ENCODE data around the gene EZH1.

The EZH1 gene

DNA sequence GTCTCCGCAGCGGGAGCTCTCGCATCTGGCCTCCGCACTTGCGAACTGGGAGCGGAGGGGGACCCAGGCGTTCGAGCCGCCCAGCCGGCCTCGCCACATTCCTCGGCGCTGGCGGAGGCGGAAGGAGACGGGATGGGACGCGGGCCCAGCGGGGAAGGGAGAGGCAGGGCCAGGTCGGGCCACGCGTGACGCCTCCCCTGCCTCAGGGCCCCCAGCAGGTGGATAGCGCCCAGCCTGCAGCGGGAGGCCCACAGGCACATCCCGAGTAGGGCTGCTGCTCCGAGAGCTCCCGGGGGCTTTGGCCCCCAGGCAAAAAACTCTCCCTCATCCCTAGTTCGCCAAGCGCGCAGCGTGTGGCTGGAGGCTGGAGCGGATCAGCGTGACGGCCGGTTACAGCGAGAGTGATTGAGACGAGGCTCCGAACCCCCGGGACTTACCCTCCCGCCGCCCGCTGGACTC is 68.8 kb downstream of the EZH1 start:
- ChIA-PET POLR2A (interaction anchor here (1.2 kb wide), 1 partner anchor 16 kb away, joined by 3 read pairs; the partner anchor contains the start of gene TUBG2), CTCF (no interaction called here)
- Histone ChIP-seq H3K4me1 (ENCODE audit: control extremely low read depth in 1 of 4, control insufficient read depth in 4 of 4, insufficient read depth in 4 of 4, low read length in 3 of 4) (peaks cover 2 to 78% (median 67%) of the 10 kb centered on the region in 4 experiments), H3K36me3 (ENCODE audit: control insufficient read depth in 4 of 4, insufficient read depth in 4 of 4, low read length in 3 of 4) (no peaks in the 10 kb centered on the region), H3K27ac (ENCODE audit: insufficient read depth in 1 of 2, low read depth in 1 of 2, low read length in 2 of 2, poor library complexity in 1 of 2, severe bottlenecking in 2 of 2) (no peak overlapping the region), H3K9me3 (ENCODE audit: control extremely low read depth in 1 of 5, control insufficient read depth in 4 of 5, insufficient read depth in 2 of 5, low read depth in 1 of 5, low read length in 4 of 5) (no peaks in the 10 kb centered on the region), H3K27me3 (replicated peaks in 2 of 5; ENCODE audit: control insufficient read depth in 4 of 5, insufficient read depth in 5 of 5, low read length in 4 of 5) (peaks cover 5 to 62% (median 38%) of the 10 kb centered on the region in 5 experiments), H3K4me3 (ENCODE audit: control insufficient read depth in 1 of 7, extremely low read depth in 1 of 7, insufficient read depth in 4 of 7, low read depth in 2 of 7, low read length in 6 of 7) (peak overlapping the region; percentile 23 to 85 (median 71))
- peak in 1 of 3 donors; percentile 37 for DNase-seq
- WGBS (ENCODE audit: insufficient coverage): under 1% methylated on average over 40 of the region's 43 CpGs

DNA sequence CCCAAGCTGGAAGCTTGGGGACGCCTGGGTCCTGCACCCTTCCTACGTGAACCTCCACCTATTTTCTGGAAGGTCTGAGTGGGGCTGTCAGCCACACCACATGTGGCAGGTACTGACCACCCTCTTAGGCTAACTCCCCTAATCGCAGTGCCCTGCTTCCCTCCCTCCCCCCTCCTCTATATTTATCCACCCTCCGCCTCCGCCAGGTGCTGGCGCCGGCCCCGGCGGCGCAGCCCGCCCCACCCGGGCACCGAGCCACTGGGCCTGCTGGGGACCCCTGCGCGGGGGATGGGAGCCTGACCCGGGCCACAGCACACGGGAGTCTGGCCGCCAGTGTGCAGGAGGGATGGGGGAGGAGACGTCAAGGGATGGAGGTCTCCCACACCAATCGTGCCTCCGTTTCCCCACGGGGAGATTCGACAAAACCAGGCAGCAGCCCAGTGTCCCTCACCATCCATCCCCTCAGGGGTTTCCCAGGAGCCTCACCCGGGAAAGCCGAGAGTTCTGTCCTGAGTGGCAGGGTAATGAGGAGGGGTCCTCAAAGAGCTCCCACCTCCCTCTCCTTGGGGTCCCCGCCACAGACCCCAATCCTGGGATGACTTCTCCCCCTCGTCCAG is 69.4 kb downstream of the EZH1 start:
- H3K4me3 ChIP-seq (ENCODE audit: control insufficient read depth in 1 of 7, extremely low read depth in 1 of 7, insufficient read depth in 4 of 7, low read depth in 2 of 7, low read length in 6 of 7): peak overlapping the region in 6 of 7 experiments; percentile 38 to 85 (median 71)
- peaks cover 5 to 65% (median 40%) of the 10 kb centered on the region in 5 experiments for H3K27me3 ChIP-seq (replicated peaks in 2 of 5; ENCODE audit: control insufficient read depth in 4 of 5, insufficient read depth in 5 of 5, low read length in 4 of 5)
- H3K9me3 ChIP-seq (ENCODE audit: control extremely low read depth in 1 of 5, control insufficient read depth in 4 of 5, insufficient read depth in 2 of 5, low read depth in 1 of 5, low read length in 4 of 5): no peaks in the 10 kb centered on the region
- CTCF ChIA-PET: no interaction called here
- POLR2A ChIA-PET: no interaction called here
- peaks cover 2 to 80% (median 69%) of the 10 kb centered on the region in 4 experiments for H3K4me1 ChIP-seq (ENCODE audit: control extremely low read depth in 1 of 4, control insufficient read depth in 4 of 4, insufficient read depth in 4 of 4, low read length in 3 of 4)
- DNase-seq: peak in 1 of 3 donors; percentile 15
- no peaks in the 10 kb centered on the region for H3K36me3 ChIP-seq (ENCODE audit: control insufficient read depth in 4 of 4, insufficient read depth in 4 of 4, low read length in 3 of 4)
- 10% methylated on average over 6 of the region's 27 CpGs for WGBS (ENCODE audit: insufficient coverage)
- H3K27ac ChIP-seq (ENCODE audit: insufficient read depth in 1 of 2, low read depth in 1 of 2, low read length in 2 of 2, poor library complexity in 1 of 2, severe bottlenecking in 2 of 2): no peak overlapping the region

DNA sequence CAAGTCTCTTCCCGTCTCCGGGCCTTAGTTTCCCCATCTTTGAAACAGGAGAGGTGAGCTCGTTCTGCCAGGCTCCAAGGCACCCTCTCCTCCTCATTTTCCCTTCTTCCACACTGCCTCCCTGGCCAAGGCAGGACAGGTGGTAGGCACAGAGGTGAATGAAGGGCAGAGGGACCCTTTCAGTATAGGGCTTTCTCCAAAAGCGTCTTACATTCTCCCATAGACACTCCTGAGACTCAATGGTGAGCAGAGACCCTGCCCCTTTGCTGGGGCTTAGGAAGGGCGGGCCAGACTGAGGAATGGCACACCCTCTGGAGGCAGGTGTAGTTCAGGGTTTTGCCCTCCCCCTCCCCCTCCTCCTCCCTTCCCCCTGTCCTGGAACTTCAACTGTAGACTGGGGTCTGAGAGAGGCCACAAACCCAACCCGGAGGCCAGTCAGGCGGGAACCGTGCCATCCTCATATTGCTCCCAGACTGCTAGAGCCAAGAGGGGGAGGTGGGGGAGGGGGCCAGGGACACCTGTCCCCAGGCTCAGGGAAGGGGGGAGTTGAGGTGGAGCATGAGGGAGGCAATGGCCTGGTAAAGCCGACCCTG is 70.0 kb downstream of the EZH1 start:
- 28% methylated on average over 4 of the region's 9 CpGs for WGBS (ENCODE audit: insufficient coverage)
- peak in 1 of 3 donors; percentile 13 for DNase-seq
- ChIA-PET CTCF (interaction anchor here (1.2 to 2.3 kb wide), 3 partner anchors 8 to 13 kb away, joined by 4 to 7 read pairs (median 5); no protein-coding TSS in a partner anchor), POLR2A (interaction anchor here (1.6 kb wide), 2 partner anchors 8 to 66 kb away, joined by 4 to 5 read pairs; partner anchors contain the start of genes RETREG3 and TUBG1)
- peak overlapping the region in 3 of 7 experiments; percentile 24 to 64 (median 26) for H3K4me3 ChIP-seq (ENCODE audit: control insufficient read depth in 1 of 7, extremely low read depth in 1 of 7, insufficient read depth in 4 of 7, low read depth in 2 of 7, low read length in 6 of 7)
- no peaks in the 10 kb centered on the region for H3K9me3 ChIP-seq (ENCODE audit: control extremely low read depth in 1 of 5, control insufficient read depth in 4 of 5, insufficient read depth in 2 of 5, low read depth in 1 of 5, low read length in 4 of 5)
- H3K36me3 ChIP-seq (ENCODE audit: control insufficient read depth in 4 of 4, insufficient read depth in 4 of 4, low read length in 3 of 4): no peaks in the 10 kb centered on the region
- peaks cover 5 to 65% (median 38%) of the 10 kb centered on the region in 5 experiments for H3K27me3 ChIP-seq (replicated peaks in 2 of 5; ENCODE audit: control insufficient read depth in 4 of 5, insufficient read depth in 5 of 5, low read length in 4 of 5)
- H3K4me1 ChIP-seq (ENCODE audit: control extremely low read depth in 1 of 4, control insufficient read depth in 4 of 4, insufficient read depth in 4 of 4, low read length in 3 of 4): peaks cover 2 to 77% (median 67%) of the 10 kb centered on the region in 4 experiments
- no peak overlapping the region for H3K27ac ChIP-seq (ENCODE audit: insufficient read depth in 1 of 2, low read depth in 1 of 2, low read length in 2 of 2, poor library complexity in 1 of 2, severe bottlenecking in 2 of 2)

DNA sequence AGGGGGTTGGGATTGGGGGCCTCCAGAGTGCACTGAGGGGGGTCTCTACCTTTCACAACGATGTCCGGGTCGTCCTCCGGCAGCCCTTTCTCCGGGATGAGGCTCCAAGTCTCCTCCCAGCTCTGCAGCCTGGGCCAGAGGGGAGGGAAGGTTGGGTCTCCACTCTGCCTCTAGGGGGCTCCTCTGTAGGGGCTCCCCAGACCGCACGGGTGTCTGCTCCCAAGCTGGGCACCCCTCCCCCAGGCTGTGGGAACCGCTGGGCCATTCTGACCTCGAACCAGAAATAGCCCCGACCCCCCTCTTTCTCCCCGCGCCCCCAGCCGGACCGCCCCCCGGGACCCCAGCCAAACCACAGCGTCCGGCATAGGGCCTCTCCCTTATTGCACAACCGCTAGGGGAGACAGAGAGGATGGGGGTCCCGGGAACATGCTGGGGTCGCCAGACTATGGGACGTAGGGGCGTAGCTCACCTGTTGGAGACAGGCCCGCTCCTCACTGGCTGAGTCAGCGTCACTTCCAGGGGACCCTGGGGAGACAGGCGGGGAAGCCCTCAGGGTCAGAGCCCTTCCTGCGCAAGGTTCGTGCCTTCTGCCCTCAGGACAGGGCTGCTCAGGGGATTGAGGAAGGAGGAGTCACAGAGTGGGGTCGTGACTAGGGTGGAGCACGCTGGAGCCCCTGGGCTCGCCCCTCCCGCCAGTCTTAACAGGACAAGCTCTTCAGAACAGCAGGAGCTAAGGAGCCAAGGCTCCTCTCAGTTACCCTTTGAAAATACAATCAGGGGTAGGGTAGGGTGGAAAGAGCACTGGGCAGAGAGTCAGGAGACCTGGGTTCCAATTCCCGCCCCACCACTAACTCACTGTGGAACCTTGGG is 70.7 kb downstream of the EZH1 start:
- Histone ChIP-seq H3K27ac (ENCODE audit: insufficient read depth in 1 of 2, low read depth in 1 of 2, low read length in 2 of 2, poor library complexity in 1 of 2, severe bottlenecking in 2 of 2) (no peak overlapping the region), H3K36me3 (ENCODE audit: control insufficient read depth in 4 of 4, insufficient read depth in 4 of 4, low read length in 3 of 4) (peaks cover 0 to under 1% (median 0%) of the 10 kb centered on the region in 4 experiments), H3K9me3 (ENCODE audit: control extremely low read depth in 1 of 5, control insufficient read depth in 4 of 5, insufficient read depth in 2 of 5, low read depth in 1 of 5, low read length in 4 of 5) (no peaks in the 10 kb centered on the region), H3K4me3 (ENCODE audit: control insufficient read depth in 1 of 7, extremely low read depth in 1 of 7, insufficient read depth in 4 of 7, low read depth in 2 of 7, low read length in 6 of 7) (peak overlapping the region in 5 of 7 experiments; percentile 32 to 64 (median 44)), H3K27me3 (replicated peaks in 2 of 5; ENCODE audit: control insufficient read depth in 4 of 5, insufficient read depth in 5 of 5, low read length in 4 of 5) (peaks cover 5 to 72% (median 43%) of the 10 kb centered on the region in 5 experiments), H3K4me1 (ENCODE audit: control extremely low read depth in 1 of 4, control insufficient read depth in 4 of 4, insufficient read depth in 4 of 4, low read length in 3 of 4) (peaks cover 2 to 70% (median 63%) of the 10 kb centered on the region in 4 experiments)
- DNase-seq: peak in 2 of 3 donors; percentile 76 to 78
- WGBS (ENCODE audit: insufficient coverage): 4% methylated on average over 12 of the region's 32 CpGs
- ChIA-PET CTCF (interaction anchor here (1.2 to 2.3 kb wide), 4 partner anchors 9 to 19 kb away, joined by 4 to 7 read pairs (median 4); no protein-coding TSS in a partner anchor), POLR2A (interaction anchor here (0.5 to 1.6 kb wide), 4 partner anchors 9 to 205 kb away, joined by 3 to 5 read pairs (median 4); partner anchors contain the start of genes RETREG3 and TUBG1)

DNA sequence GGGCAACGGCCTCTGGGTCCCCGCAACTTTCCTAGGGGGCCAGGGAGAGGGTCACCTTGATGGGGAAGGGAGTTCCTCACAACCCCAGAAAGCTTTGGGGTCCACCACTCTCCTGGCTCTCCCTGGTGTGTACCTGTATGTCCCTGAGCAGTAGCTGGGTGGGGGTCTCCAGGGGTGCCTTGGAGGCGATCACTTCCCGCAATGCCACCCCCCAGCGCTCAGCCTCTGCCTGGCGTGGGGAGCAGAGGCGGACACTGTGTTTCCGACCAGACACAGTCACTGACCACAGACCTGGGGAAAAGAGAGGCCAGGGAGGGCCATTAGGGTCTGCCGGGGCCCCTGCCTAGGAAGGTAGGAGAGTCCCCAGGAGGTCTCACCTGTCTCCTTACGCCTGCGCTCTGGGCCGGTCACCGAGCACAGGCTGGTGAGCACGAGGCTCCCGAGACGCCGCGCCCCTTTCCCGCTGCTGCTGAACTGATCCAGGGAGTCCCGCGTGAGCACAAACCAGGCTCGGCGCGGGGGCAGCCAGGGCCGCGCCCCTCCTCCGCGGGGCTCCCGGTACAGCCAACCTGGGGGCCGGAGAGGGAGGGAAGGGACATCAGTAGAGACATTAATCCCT is 71.5 kb downstream of the EZH1 start:
- no peak overlapping the region for H3K27ac ChIP-seq (ENCODE audit: insufficient read depth in 1 of 2, low read depth in 1 of 2, low read length in 2 of 2, poor library complexity in 1 of 2, severe bottlenecking in 2 of 2)
- CTCF ChIA-PET: interaction anchor here (0.5 to 2.3 kb wide), 4 partner anchors 10 to 56 kb away, joined by 3 to 7 read pairs (median 4); no protein-coding TSS in a partner anchor
- H3K27me3 ChIP-seq (replicated peaks in 2 of 5; ENCODE audit: control insufficient read depth in 4 of 5, insufficient read depth in 5 of 5, low read length in 4 of 5): peaks cover 5 to 77% (median 45%) of the 10 kb centered on the region in 5 experiments
- no peak for DNase-seq
- no peaks in the 10 kb centered on the region for H3K9me3 ChIP-seq (ENCODE audit: control extremely low read depth in 1 of 5, control insufficient read depth in 4 of 5, insufficient read depth in 2 of 5, low read depth in 1 of 5, low read length in 4 of 5)
- peak overlapping the region in 5 of 7 experiments; percentile 8 to 64 (median 44) for H3K4me3 ChIP-seq (ENCODE audit: control insufficient read depth in 1 of 7, extremely low read depth in 1 of 7, insufficient read depth in 4 of 7, low read depth in 2 of 7, low read length in 6 of 7)
- H3K4me1 ChIP-seq (ENCODE audit: control extremely low read depth in 1 of 4, control insufficient read depth in 4 of 4, insufficient read depth in 4 of 4, low read length in 3 of 4): peaks cover 0 to 65% (median 59%) of the 10 kb centered on the region in 4 experiments
- H3K36me3 ChIP-seq (ENCODE audit: control insufficient read depth in 4 of 4, insufficient read depth in 4 of 4, low read length in 3 of 4): peaks cover 0 to 2% (median 0%) of the 10 kb centered on the region in 4 experiments
- POLR2A ChIA-PET: interaction anchor here (0.5 to 1.6 kb wide), 4 partner anchors 10 to 205 kb away, joined by 3 to 5 read pairs (median 4); partner anchors contain the start of genes RETREG3 and TUBG1
- 39% methylated on average over 28 of the region's 30 CpGs for WGBS (ENCODE audit: insufficient coverage)

DNA sequence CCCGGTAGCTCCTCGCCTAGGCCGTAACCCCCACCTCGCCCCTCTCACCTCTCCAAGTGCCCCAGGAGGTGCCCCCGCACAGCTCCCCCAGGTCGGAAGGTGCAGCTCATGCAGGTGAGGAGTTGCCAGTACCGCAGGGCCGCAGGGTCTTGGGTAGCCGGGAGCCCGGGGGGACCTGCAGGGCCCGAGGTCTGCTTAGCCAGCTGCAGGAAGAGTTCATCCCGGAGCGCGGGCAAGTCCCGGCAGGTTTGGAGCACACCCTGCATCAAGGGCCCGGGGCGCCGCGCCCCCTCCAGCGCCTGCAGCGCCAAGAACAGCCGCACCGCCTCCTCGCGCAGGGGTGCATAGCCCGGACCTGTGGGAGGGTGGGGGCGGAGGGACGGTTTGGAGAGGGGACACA is 72.8 kb downstream of the EZH1 start:
- no peak for DNase-seq
- ChIA-PET POLR2A (no interaction called here), CTCF (interaction anchor here (1.5 to 1.7 kb wide), 3 partner anchors 7 to 21 kb away, joined by 3 to 7 read pairs (median 3); no protein-coding TSS in a partner anchor)
- Histone ChIP-seq H3K27me3 (replicated peaks in 2 of 5; ENCODE audit: control insufficient read depth in 4 of 5, insufficient read depth in 5 of 5, low read length in 4 of 5) (peaks cover 5 to 77% (median 45%) of the 10 kb centered on the region in 5 experiments), H3K4me3 (ENCODE audit: control insufficient read depth in 1 of 7, extremely low read depth in 1 of 7, insufficient read depth in 4 of 7, low read depth in 2 of 7, low read length in 6 of 7) (no peak overlapping the region), H3K4me1 (ENCODE audit: control extremely low read depth in 1 of 4, control insufficient read depth in 4 of 4, insufficient read depth in 4 of 4, low read length in 3 of 4) (peaks cover 0 to 55% (median 49%) of the 10 kb centered on the region in 4 experiments), H3K9me3 (ENCODE audit: control extremely low read depth in 1 of 5, control insufficient read depth in 4 of 5, insufficient read depth in 2 of 5, low read depth in 1 of 5, low read length in 4 of 5) (no peaks in the 10 kb centered on the region), H3K36me3 (ENCODE audit: control insufficient read depth in 4 of 4, insufficient read depth in 4 of 4, low read length in 3 of 4) (peaks cover 0 to 2% (median under 1%) of the 10 kb centered on the region in 4 experiments), H3K27ac (ENCODE audit: insufficient read depth in 1 of 2, low read depth in 1 of 2, low read length in 2 of 2, poor library complexity in 1 of 2, severe bottlenecking in 2 of 2) (no peak overlapping the region)
- 82% methylated on average over 24 of the region's 28 CpGs for WGBS (ENCODE audit: insufficient coverage)
